Measurements from ENCODE around the gene ECE1. TPM values are rescaled to one million over a fixed set of nuclear protein-coding genes. Genes with fewer than 3 reads are reported as not detected.

ECE1 gene
- total and polyA plus RNA-seq, 9 donors = 37.3 to 313 (median 119) TPM

GRCh38 chr1:21242846-21243245 is 47.4 kb downstream of the ECE1 start:
- no peaks in the 10 kb centered on the region for H3K36me3 ChIP-seq
- TF ChIP-seq POLR2A (IDR thresholded peaks at IDR 0.05) (no peak), EP300 (IDR thresholded peaks at IDR 0.05) (no peak), CTCF (IDR thresholded peaks at IDR 0.05) (no peak)
- no peak overlapping the region for H3K4me3 ChIP-seq
- 88 to 95% (median 90%) methylated on average over 4 of the region's 4 CpGs for WGBS, 3 donors
- H3K27me3 ChIP-seq = no peaks in the 10 kb centered on the region
- H3K9me3 ChIP-seq = no peaks in the 10 kb centered on the region
- no peaks in the 10 kb centered on the region for H3K4me1 ChIP-seq (ENCODE audit: insufficient read depth)
- H3K27ac ChIP-seq = no peak overlapping the region
- no peak for DNase-seq
- intact Hi-C loops (cut with DNase I) = no loop called here

- Histone ChIP-seq H3K4me3 (no peak overlapping the region), H3K4me1 (ENCODE audit: insufficient read depth) (no peaks in the 10 kb centered on the region), H3K36me3 (no peaks in the 10 kb centered on the region), H3K27ac (no peak overlapping the region), H3K27me3 (no peaks in the 10 kb centered on the region), H3K9me3 (no peaks in the 10 kb centered on the region)
- DNase-seq = no peak
- WGBS, 3 donors = 73 to 75% (median 74%) methylated on average over 12 of the region's 12 CpGs
- intact Hi-C loops (cut with DNase I) = no loop called here
- TF ChIP-seq POLR2A (IDR thresholded peaks at IDR 0.05) (no peak), CTCF (IDR thresholded peaks at IDR 0.05) (no peak), EP300 (IDR thresholded peaks at IDR 0.05) (no peak)
These were observed 48.3 kb downstream of the ECE1 start for GRCh38 chr1:21241771-21242581.

GRCh38 chr1:21240706-21241105 is 49.6 kb downstream of the ECE1 start:
- H3K4me1 ChIP-seq (ENCODE audit: insufficient read depth) = no peaks in the 10 kb centered on the region
- DNase-seq = no peak
- H3K36me3 ChIP-seq = no peaks in the 10 kb centered on the region
- 65 to 77% (median 65%) methylated on average over 10 of the region's 10 CpGs for WGBS, 3 donors
- no peak for TF ChIP-seq CTCF (IDR thresholded peaks at IDR 0.05)
- no peak for TF ChIP-seq EP300 (IDR thresholded peaks at IDR 0.05)
- TF ChIP-seq POLR2A (IDR thresholded peaks at IDR 0.05) = no peak
- no peak overlapping the region for H3K4me3 ChIP-seq
- no peaks in the 10 kb centered on the region for H3K9me3 ChIP-seq
- intact Hi-C loops (cut with DNase I) = no loop called here
- H3K27me3 ChIP-seq = no peaks in the 10 kb centered on the region
- H3K27ac ChIP-seq = no peak overlapping the region

GRCh38 chr1:21239221-21239620 is 51.0 kb downstream of the ECE1 start:
- intact Hi-C loops (cut with DNase I) = loop anchor here (5.0 to 10.0 kb wide), 4 partner anchors 128 to 428 kb away; partner anchors contain the start of gene RAP1GAP (in 2 of the 4)
- WGBS, 3 donors = 76 to 84% (median 77%) methylated on average over 10 of the region's 10 CpGs
- H3K36me3 ChIP-seq = no peaks in the 10 kb centered on the region
- H3K27ac ChIP-seq = no peak overlapping the region
- no peaks in the 10 kb centered on the region for H3K27me3 ChIP-seq
- H3K4me1 ChIP-seq (ENCODE audit: insufficient read depth) = no peaks in the 10 kb centered on the region
- no peak for DNase-seq
- no peaks in the 10 kb centered on the region for H3K9me3 ChIP-seq
- H3K4me3 ChIP-seq = no peak overlapping the region
- TF ChIP-seq CTCF (IDR thresholded peaks at IDR 0.05) = no peak
- no peak for TF ChIP-seq POLR2A (IDR thresholded peaks at IDR 0.05)
- no peak for TF ChIP-seq EP300 (IDR thresholded peaks at IDR 0.05)

Data from ovary (tissue), 9 donors.